Measurements from ENCODE around the gene ADGRG3.

The ADGRG3 gene

DNA sequence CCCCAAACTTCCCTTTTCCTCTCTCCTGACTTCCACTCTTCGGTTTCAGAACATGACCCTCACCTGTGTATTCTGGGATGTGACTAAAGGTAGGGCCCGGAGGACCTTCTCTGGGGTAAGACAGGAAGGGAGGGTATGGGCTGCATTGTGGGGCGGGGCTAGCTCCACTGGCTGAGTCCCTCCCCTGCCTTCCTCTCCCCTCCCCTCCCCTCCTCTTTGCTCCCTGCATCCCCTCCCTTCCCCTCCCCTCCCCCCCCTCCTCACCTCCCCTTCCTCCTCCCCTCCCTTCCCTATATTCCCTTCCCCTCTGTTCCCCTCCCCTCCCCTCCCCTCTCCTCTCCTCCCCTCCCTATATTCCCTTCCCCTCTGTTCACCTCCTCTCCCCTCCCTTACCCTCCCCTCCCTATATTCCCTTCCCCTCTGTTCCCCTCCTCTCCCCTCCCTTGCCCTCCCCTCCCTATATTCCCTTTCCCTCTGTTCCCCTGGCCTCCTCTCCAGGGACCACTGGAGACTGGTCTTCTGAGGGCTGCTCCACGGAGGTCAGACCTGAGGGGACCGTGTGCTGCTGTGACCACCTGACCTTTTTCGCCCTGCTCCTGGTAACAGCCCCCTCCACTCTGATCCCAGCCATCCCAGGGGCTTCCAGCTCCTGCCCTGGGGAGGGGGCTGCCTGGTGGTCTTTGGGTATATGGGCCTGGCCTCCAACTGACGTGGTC, 11.8 kb downstream of the ADGRG3 start:
- DNase-seq (ENCODE audit: low read depth in 3 of 3, low spot score in 1 of 3): no peak

DNA sequence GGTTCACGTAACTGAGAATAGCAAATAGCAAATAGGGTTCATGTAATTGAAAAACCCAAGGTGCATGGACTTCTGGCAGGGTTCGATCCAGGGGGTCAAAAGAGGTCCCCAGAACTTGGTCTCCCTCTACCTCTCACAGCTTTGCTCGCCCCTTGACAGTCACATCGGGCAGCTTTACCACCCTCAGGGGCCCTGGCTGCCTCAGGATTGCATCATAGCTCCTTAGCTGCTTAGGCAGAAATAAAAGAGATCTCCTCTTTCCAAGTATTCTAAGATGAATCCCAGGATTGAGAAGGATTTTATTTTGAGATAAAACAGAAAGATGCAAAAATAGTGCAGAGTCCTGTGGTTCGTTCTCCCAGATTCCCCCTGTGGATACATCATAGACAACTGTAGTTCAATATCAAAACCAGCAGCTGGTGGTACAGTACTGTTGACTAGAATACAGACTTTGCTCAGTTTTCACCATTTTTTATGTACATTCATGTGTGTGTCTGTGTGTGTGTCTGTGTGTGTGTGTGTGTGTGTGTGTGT, 12.8 kb downstream of the ADGRG3 start:
- no peak for DNase-seq (ENCODE audit: low read depth in 3 of 3, low spot score in 1 of 3)

DNA sequence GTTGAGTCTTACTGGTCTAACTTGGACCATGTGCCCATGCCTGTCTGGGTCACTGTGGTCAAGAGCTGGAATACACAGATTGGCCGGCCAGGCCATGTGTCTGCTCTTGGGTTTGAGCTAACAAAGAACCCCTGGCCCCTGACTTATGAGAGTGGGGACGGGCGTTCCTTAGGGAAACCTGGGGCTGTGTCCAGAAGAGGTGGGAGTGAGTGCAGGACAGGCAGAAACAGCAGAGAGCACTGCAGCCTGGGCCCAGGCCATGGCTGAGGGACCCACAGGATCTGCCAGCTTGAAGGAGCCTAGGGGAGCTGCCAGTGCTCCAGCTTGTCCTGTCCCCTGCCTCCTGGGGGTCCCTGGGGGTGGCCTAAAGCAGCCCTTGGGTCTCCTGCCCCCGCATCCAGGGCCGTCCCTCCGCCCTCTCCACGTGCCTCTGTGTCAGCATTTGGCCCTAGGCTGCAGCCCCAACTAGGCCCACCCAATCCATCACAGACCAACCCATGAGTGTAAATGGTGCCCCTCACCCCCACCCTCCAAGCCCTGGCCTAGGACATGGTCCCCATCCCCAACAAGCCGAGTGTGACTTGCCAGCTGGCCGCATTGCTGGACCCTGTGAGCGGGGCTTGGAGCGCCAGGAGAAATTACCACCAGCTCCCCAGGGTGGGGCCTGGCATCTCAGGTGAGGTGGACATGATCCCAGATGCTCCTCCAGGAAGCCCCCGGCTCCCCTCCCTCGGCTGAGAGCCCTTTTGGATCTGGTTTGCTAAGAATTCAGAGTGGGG, 14.0 kb downstream of the ADGRG3 start:
- DNase-seq (ENCODE audit: low read depth in 3 of 3, low spot score in 1 of 3): no peak

DNA sequence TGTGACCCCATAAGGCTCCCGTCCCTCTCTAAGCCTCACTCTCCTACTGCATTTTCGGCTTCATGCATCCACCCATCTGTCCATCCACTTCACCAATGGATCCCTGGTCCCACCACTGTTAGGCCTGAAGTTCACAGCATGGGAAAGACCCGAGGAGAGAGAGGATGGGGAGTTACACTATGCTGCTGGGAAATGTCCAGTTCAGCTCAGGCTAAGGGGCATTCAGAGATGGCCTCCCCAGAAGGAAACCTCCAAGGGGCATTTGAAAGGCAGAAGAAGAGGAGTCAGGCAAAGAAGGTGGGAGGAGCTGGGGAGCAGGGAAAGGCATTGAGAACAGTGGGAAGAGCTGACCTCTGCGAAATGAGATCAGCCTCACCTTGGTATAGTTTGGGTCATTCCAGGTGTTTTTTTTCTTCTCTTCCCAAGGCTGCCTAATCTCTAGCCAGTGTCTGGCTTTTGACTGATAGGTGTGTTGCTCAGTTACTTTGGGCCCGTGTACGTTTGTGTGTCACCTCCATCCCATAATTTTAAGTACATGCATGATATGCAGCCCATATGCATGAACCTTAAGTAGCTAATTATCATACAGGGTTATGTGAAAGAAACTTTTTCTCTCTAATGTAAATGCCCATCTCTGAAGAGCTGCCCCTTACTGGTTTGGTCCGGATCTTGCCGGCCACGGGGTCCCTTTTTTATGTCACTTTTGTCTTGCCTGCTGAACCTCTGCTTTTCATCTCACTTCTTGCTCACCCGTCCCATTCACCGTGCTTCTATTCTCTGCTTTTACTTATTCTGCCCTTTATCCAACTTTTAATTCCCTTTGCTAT, 14.9 kb downstream of the ADGRG3 start:
- no peak for DNase-seq (ENCODE audit: low read depth in 3 of 3, low spot score in 1 of 3)

GRCh38 chr16:57683636-57684545, 15.8 kb downstream of the ADGRG3 start:
- no peak for DNase-seq (ENCODE audit: low read depth in 3 of 3, low spot score in 1 of 3)

- no peak for DNase-seq (ENCODE audit: low read depth in 3 of 3, low spot score in 1 of 3)
Observed at GRCh38 chr16:57684626-57685358, 16.7 kb downstream of the ADGRG3 start.

DNA sequence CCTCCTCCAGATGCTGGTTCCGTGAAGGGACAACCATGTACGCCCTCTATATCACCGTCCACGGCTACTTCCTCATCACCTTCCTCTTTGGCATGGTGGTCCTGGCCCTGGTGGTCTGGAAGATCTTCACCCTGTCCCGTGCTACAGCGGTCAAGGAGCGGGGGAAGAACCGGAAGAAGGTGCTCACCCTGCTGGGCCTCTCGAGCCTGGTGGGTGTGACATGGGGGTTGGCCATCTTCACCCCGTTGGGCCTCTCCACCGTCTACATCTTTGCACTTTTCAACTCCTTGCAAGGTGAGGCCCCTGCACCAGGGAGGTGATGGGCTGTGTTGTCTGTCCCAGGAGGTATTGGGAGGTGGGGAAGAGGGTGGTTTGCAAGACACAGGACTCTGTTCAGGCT, 17.5 kb downstream of the ADGRG3 start:
- no peak for DNase-seq (ENCODE audit: low read depth in 3 of 3, low spot score in 1 of 3)

DNA sequence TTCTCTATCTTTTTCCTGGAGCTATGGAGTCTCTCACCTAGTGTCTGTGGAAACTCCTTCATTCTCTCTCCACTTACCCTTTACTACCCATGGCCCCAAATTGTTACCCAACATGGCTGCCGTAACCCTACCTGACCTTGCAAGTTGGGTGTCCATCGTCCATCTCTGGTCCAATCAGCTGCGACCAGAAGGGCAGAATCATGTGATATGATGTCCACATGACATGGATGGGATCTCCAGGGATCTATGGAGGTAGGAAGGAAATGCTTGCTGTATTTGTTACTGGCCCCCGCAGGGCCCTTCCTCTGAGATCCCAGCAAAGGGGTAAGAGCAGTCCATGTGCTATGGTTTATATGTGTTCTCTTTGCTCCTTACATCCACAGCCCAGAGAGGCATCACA, 18.5 kb downstream of the ADGRG3 start:
- no peak for DNase-seq (ENCODE audit: low read depth in 3 of 3, low spot score in 1 of 3)

GRCh38 chr16:57687363-57687929, 19.3 kb downstream of the ADGRG3 start:
- DNase-seq (ENCODE audit: low read depth in 3 of 3, low spot score in 1 of 3): no peak

DNA sequence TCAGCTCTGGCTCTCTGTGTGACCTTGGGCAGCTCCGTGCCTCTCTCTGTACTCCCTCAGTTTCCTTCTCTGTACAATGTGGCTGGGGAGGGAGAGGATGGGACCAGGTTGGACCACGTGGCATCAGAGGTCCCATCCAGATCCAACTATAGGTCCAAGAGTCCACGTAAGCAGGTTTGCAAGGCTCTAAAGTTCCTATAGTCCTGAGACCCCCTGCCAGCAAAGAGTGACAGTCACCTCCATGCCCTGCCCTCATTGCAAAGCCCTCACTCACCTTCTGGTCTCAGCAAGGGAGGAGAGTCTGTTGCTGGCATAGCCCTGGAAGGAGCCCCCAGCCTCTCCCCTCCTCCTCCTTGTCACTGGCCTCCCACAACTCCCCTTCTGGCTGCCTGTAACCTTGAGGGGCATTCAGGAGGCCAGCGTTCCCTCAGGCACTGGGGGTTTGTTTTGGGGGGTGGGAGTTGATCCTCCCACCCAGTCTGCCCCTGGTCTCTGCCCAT, 20.4 kb downstream of the ADGRG3 start:
- no peak for DNase-seq (ENCODE audit: low read depth in 3 of 3, low spot score in 1 of 3)

GRCh38 chr16:57688987-57689761, 21.1 kb downstream of the ADGRG3 start:
- DNase-seq (ENCODE audit: low read depth in 3 of 3, low spot score in 1 of 3): no peak

DNA sequence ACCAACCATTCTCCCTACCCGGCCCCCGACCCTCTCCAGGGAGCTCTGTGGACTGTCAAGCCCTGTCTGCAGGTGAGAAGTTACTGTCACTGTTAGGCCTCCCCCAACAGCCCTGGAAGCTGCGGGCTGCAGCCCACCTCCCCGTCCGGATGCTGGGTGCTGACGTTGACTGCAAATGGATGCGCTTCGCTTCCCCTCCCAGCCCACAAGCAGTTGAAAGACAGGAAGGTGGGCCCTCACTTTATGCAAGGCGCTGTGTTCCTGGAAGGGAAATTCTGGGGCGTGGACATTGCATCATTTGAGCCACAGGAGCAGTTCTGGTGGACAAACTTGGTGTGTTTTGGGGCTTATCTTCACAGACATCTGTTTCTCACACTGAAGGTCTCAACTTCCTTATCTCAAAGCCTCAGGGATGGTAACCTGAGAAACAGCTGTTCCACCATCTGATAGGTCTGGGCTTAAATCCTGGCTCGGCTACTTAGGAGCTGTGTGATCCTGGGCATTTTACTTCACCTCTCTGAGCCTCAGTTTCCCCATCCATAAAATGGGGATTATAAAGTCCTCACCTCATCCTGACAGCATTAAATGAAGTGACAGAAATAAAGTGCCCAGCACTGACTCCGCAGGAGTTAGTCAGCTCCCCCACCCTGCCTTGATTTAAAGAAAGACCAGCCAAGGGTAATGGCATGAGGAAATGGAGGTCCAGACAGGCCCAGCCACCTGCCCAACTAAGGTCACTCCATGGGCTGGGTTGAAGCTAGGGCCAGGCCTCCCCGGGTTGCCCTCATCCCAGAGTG, 21.9 kb downstream of the ADGRG3 start:
- no peak for DNase-seq (ENCODE audit: low read depth in 3 of 3, low spot score in 1 of 3)

GRCh38 chr16:57690782-57691471, 22.8 kb downstream of the ADGRG3 start:
- DNase-seq (ENCODE audit: low read depth in 3 of 3, low spot score in 1 of 3): no peak

DNA sequence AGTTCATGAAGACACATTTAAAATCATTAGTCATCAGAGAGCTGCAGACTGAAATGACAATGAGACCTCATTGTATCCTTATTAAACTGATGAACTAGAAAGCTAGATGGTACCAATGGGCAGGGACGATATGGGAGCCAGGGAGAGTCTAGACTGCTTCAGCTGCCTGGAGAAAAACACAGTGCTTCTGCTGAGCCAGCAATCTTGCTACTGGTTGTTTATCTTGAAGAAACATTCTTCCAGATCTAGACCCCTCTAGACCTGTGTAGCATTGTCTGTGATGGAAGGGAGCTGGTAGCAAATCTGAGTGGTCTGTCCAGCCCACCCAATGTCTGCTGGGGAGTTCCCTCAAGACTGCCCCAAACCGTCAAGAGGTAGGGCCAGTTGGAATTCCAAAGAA, 24.5 kb downstream of the ADGRG3 start:
- DNase-seq (ENCODE audit: low read depth in 3 of 3, low spot score in 1 of 3): no peak

GRCh38 chr16:57693550-57693949, 25.4 kb downstream of the ADGRG3 start:
- no peak for DNase-seq (ENCODE audit: low read depth in 3 of 3, low spot score in 1 of 3)

- no peak for DNase-seq (ENCODE audit: low read depth in 3 of 3, low spot score in 1 of 3)
Observed at GRCh38 chr16:57694231-57694724, 26.2 kb downstream of the ADGRG3 start.

Data from stimulated activated CD4-positive, alpha-beta T cell treated with anti-CD3 and anti-CD28 coated beads, TNF-alpha, amount 100 ng/mL, for 1 hour (primary cell).